Thymus (tissue), 11 donors: Measurements from ENCODE around the gene SPSB4. TPM values are rescaled to one million over a fixed set of nuclear protein-coding genes. Genes with fewer than 3 reads are reported as not detected.

Experiments
- DNase-seq, 9 donors: peaks; one replicate each; pipeline ENCODE4 v3.0.0-alpha.2; 2013; ENCODE audit warnings: low spot score in 9 of 9, low read depth in 6 of 9, missing footprints in 1 of 9
- H3K27ac ChIP-seq, 2 donors: one replicate each; pipeline ENCODE4 v1.5.1; 2013; ENCODE audit warnings: control low read depth in 1 of 2, low read depth in 1 of 2, low read length in 1 of 2, mild to moderate bottlenecking in 1 of 2, moderate library complexity in 1 of 2
- H3K27me3 ChIP-seq, 2 donors: one replicate each; pipeline ENCODE4 v1.5.1; 2013; ENCODE audit warnings: low read length in 1 of 2; ENCODE audit not compliant: control insufficient read depth in 2 of 2, insufficient read depth in 1 of 2
- H3K36me3 ChIP-seq, 2 donors: one replicate each; pipeline ENCODE4 v1.5.1; 2013; ENCODE audit warnings: low read length in 1 of 2, mild to moderate bottlenecking in 1 of 2, moderate library complexity in 1 of 2; ENCODE audit not compliant: control insufficient read depth in 2 of 2, insufficient read depth in 2 of 2
- H3K4me1 ChIP-seq, 2 donors: one replicate each; pipeline ENCODE4 v1.5.1; 2013; ENCODE audit warnings: low read length in 2 of 2; ENCODE audit not compliant: control insufficient read depth in 2 of 2, insufficient read depth in 2 of 2
- H3K4me3 ChIP-seq, 2 donors: one replicate each; pipeline ENCODE4 v1.5.1; 2013; ENCODE audit warnings: low read length in 2 of 2, control low read depth in 1 of 2, mild to moderate bottlenecking in 1 of 2
- H3K9me3 ChIP-seq, 2 donors: one replicate each; pipeline ENCODE4 v1.5.1; 2013; ENCODE audit warnings: low read length in 1 of 2, mild to moderate bottlenecking in 1 of 2; ENCODE audit not compliant: control insufficient read depth in 2 of 2, insufficient read depth in 1 of 2
- WGBS: extraction: QIAGEN DNeasy Blood & Tissue Kit; methylation state at CpG from one replicate; pipeline ENCODE4 v1.1.7; 2013; 5-methylcytosine and 5-hydroxymethylcytosine counted together
- polyA plus RNA-seq: library from polyadenylated mRNA; stranded (reverse); fragments of 200-250 nt; gene quantifications from one replicate; pipeline ENCODE4 v1.2.3, GENCODE V29; 2013
- total RNA-seq: library from RNA; stranded (reverse); fragments of 120-200 nt; gene quantifications from one replicate; pipeline ENCODE4 v1.2.4, GENCODE V29; 2013
- donor health status: healthy.

Gene SPSB4
- total and polyA plus RNA-seq, 2 donors: 0.30 to 0.47 TPM

DNA sequence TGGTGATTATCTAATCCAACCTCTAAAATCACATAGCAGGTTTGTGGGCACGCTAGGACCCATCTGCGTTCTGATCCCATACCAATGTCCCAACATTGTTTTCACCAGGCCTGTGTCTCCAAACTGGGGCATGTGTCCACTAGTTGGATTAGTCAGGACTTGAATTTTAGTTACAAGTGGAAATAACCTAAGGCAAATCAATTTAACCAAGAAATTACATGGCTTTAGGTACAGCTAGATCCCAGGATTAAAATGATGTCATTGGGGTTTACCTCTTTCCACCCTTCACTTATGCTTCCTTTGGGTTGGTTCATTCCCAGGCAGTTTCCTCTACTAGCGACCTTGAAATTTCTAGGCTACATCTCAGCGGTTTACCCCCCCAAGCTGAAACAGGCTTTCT is 133.3 kb downstream of the SPSB4 start:
- H3K27ac ChIP-seq: no peak overlapping the region
- no peak overlapping the region for H3K4me3 ChIP-seq
- H3K36me3 ChIP-seq: no peaks in the 10 kb centered on the region
- DNase-seq: no peak
- H3K4me1 ChIP-seq: no peaks in the 10 kb centered on the region
- 93% methylated on average over 4 of the region's 4 CpGs for WGBS
- H3K27me3 ChIP-seq: no peaks in the 10 kb centered on the region
- no peaks in the 10 kb centered on the region for H3K9me3 ChIP-seq

DNA sequence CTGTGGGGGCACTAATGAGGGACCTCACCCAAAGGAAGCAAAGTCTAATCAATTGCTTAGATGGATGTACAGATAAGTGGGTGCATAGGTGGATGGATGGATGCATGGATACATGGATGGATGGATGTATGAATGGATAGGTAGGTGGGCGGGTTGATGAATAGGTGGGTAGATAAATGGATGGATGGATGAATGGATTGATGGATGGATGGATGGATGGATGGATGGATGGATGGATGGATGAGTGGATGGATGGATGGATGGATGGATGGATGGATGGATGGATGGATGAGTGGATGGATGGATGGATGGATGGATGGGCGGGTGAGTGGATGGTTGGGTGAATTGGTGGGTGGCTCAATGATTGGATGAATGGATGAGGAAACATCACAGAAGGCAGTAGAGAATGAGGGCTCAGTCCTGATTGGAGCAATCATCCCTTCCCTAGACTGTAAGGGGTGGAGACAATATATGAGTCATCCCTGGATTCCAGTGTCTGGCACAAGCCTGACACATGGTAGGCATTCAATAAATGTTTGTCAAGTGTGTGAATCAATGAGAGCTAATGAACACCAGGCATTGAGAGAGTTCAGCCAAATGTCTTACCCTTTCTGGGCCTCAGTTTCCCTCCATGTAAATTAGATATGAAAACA is 140.1 kb downstream of the SPSB4 start:
- Histone ChIP-seq H3K27ac (no peak overlapping the region), H3K9me3 (no peaks in the 10 kb centered on the region), H3K27me3 (no peaks in the 10 kb centered on the region), H3K4me1 (no peaks in the 10 kb centered on the region), H3K36me3 (no peaks in the 10 kb centered on the region), H3K4me3 (no peak overlapping the region)
- 82% methylated on average over 2 of the region's 2 CpGs for WGBS
- no peak for DNase-seq

DNA sequence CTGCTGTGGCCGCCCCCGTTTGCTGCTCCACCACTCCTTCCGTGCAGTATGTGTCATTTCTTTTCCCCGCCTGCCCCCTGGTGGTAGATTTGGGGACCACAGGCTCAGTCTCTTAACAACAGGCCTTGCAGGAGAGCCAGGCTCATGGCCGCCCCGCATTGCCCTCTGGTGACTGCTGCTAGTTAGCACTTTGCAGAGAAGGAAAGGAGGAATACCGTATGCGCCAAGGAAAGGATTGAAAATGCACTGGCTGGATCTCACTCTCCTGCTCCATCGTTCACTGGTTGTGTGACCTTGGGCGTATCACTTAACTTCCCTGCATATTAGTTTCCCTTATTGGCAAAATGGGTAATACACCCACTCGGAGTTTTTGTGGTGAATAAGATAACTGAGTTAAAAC is 141.2 kb downstream of the SPSB4 start:
- peak; percentile 84 to 98 (median 94) for DNase-seq
- 16% methylated on average over 11 of the region's 11 CpGs for WGBS
- H3K4me3 ChIP-seq: no peak overlapping the region
- no peaks in the 10 kb centered on the region for H3K36me3 ChIP-seq
- no peaks in the 10 kb centered on the region for H3K9me3 ChIP-seq
- H3K27me3 ChIP-seq: no peaks in the 10 kb centered on the region
- no peaks in the 10 kb centered on the region for H3K4me1 ChIP-seq
- H3K27ac ChIP-seq: no peak overlapping the region

DNA sequence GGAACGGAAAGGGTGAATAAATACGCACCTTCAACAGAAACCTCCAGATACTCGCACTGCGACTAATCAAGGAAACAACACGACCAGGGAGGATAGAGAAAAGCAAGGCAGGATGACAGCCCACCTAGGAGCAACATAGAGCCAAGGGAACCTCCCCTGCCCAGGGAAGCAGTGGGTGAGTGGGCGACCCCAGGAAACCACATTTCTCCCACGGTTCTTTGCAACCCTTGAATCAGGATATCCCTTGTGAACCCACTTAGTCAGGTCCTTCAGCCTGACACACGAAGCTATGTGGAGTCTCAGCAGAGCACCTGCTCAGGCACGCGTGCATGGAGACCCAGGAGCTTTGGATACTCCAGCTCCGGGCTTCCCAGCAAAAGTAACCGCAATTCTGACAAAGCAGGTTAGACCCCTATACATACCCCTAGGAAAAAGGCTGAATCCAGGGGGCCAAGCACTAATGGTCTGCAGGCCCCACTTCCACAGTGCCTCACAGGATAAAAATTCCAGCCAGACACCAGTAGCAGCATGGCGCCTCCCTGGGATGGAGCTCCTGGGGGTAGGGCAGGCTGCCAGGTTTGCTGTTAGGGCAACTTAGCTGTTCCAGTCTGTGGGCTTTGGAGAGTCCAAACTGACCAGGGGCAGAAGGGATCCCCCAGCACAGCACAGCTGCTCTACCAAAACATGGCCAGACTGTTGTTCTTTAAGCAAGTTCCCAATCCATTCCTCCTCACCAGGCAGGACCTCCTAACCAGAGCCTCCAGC is 142.1 kb downstream of the SPSB4 start:
- Histone ChIP-seq H3K4me3 (no peak overlapping the region), H3K27me3 (no peaks in the 10 kb centered on the region), H3K4me1 (no peaks in the 10 kb centered on the region), H3K9me3 (no peaks in the 10 kb centered on the region), H3K27ac (no peak overlapping the region), H3K36me3 (no peaks in the 10 kb centered on the region)
- 77% methylated on average over 13 of the region's 13 CpGs for WGBS
- DNase-seq: no peak

Other genes with a start within 250 kb of the SPSB4 start
- gene SLC25A36, start 109.5 kb upstream of the SPSB4 start, total RNA-seq: 41.6 TPM
- gene SLC25A36, start 109.5 kb upstream of the SPSB4 start, polyA plus RNA-seq: 48.2 TPM
- gene PXYLP1, start 180.5 kb downstream of the SPSB4 start, total RNA-seq: 49.0 TPM
- 41.5 TPM for gene PXYLP1, start 180.5 kb downstream of the SPSB4 start, polyA plus RNA-seq